HG02759 (cell line): Measurements from ENCODE around the gene IFT88.

Experiments used
- ATAC-seq: cut with Tn5 transposase; IDR thresholded peaks from one replicate; pipeline ENCODE4 v1.9.1; 2021; ENCODE audit warnings: mild to moderate bottlenecking, moderate library complexity; ENCODE audit not compliant: unreplicated experiment

Gene IFT88, protein sequence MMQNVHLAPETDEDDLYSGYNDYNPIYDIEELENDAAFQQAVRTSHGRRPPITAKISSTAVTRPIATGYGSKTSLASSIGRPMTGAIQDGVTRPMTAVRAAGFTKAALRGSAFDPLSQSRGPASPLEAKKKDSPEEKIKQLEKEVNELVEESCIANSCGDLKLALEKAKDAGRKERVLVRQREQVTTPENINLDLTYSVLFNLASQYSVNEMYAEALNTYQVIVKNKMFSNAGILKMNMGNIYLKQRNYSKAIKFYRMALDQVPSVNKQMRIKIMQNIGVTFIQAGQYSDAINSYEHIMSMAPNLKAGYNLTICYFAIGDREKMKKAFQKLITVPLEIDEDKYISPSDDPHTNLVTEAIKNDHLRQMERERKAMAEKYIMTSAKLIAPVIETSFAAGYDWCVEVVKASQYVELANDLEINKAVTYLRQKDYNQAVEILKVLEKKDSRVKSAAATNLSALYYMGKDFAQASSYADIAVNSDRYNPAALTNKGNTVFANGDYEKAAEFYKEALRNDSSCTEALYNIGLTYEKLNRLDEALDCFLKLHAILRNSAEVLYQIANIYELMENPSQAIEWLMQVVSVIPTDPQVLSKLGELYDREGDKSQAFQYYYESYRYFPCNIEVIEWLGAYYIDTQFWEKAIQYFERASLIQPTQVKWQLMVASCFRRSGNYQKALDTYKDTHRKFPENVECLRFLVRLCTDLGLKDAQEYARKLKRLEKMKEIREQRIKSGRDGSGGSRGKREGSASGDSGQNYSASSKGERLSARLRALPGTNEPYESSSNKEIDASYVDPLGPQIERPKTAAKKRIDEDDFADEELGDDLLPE

DNA sequence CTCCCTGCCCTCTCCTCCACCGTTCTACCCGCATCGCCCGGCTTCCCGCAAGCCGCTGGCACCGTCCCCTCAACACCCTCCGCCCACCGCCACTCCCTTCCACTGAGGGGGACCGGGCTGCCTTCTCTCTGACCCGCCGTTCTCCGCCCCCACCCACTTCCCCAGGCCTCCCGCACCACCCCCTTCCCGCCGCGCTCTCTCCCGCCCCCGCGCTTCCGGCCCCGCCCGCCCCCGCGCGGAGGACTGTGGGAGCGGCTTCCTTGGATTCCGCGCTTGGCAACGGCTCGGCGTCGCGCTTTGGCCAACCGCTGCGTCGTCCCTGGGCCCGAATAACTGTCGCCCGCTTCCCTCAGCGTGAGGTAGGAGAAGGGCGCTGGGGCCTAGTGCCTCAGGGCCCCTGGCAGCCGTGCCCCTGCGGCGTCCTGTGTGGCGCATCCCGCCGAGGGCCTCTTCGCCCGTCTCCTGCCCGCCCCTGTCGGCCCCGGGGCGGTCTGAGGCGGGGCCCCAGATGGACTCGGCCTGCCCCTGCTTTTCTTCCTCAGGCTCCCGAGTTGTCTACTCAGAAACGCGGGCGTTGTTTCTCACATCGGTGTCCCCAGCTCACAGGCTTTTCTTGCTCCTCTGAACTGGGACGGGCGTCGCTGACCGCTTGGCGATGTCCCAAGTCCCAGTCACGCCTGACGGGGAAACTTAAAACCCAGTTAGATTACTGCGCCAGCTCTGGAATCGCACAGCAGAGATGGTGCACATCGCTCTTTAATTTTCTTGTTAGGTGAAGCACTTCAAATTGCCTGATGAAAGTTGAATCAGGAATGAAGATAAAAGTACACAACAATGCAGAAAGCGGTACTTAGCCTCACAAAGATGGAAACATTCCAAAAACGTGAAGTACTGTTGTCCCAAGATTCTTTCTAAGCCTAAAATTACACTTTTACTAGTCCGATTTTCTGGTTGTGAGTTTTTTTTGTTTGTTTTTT is at the start of gene IFT88:
Gene IFT88, plus strand, starts transcription at position 260 of the 977 bp plus-strand sequence. CDS start 7,229 bp downstream, outside the sequence.
- ATAC-seq: peak; percentile 90

DNA sequence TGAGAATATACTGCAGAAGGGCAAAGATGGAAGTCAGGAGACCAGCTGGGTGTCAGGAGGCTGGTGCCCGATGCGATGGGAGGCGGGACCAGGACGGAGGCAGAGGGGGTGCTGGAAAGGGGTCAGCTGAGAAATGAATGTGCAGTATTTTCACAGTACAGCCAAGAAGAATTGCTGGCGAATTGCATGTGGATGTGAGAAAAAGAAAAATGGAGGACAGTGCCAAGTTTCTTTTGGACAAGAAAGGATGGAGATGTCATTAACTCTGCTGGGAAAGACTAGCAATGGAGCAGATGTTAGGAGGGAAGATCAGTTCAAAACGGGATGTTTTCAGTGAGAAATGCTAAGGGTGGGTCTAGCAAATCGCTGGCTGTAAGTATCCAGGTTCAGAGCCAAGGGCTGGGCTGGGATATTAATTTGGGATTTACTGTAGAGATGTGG is 48.3 kb upstream of the IFT88 start:
- ATAC-seq: no peak

DNA sequence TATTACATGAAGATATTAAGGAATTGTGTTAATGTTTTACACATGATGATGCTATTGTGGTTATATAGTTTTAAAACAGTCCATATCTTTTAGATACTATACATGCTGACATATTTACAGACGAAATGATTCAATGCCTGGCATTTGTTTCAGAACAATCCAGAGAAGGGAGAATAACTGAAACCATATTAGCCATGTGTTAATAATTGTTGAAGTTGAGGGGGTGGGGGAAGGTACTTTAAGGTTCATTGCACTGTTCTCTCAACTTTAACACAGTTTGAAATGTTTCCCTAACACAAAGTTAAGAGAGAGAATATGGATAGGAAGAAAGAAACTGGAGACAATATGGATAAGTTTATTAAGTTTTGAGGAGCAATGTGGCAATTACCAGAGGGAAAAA is 47.1 kb upstream of the IFT88 start:
- no peak for ATAC-seq

DNA sequence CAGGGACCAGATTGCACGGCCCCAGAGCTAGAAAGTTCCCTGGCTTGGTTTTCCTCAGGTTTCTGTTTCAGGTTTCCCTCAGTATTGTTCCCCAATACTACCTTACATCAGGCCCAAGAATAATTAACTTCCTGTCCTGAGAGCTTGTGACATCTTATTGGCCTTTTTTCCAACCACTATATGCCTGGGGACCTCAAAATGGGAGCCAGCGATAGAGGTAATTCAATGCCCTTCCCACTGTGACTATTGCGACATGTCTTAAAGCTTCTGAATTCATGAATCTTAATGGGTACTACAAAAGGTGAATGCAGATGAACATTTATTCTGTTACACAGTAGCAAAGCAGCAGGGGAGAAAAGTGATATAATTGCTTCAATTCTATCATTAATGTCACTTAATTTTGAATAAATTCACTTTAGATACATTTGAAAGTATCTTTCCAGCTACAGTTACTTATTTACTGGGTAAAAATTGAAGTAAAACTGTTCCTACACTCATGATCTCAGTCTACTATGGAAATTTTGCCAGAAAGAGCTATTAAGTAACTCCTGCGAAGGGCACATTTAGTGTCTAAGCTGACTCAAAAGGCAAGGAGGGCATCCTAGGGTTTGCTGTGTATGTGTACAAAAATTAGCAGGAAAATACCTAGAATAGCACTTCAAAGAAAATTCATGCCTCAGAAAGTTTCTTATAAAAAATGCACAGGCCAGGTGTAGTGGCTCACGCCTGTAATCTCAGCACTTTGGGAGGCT is 45.4 kb upstream of the IFT88 start:
- ATAC-seq: no peak

DNA sequence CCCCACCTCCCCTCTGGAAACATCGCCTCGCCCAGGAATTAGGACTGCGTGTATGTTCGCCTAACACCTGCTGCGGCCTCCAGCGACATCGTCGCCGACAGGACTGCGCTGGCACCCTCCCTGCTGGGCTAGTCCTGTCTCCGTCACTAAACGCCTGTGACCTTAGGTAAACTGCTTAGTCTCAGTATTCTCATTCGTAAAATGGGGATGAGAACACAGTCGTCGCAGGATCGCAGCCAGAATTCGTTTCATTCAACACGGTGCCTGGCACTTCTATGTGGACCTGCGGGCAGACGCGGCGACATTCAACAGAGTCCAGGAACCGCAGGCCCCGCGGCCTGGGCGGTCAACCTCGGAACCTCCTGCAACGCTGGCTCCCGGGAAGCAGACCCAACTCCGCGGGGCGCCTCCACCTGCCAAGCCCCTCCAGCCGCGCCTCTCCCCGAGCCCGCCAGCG is 41.8 kb upstream of the IFT88 start:
- peak; percentile 18 for ATAC-seq

DNA sequence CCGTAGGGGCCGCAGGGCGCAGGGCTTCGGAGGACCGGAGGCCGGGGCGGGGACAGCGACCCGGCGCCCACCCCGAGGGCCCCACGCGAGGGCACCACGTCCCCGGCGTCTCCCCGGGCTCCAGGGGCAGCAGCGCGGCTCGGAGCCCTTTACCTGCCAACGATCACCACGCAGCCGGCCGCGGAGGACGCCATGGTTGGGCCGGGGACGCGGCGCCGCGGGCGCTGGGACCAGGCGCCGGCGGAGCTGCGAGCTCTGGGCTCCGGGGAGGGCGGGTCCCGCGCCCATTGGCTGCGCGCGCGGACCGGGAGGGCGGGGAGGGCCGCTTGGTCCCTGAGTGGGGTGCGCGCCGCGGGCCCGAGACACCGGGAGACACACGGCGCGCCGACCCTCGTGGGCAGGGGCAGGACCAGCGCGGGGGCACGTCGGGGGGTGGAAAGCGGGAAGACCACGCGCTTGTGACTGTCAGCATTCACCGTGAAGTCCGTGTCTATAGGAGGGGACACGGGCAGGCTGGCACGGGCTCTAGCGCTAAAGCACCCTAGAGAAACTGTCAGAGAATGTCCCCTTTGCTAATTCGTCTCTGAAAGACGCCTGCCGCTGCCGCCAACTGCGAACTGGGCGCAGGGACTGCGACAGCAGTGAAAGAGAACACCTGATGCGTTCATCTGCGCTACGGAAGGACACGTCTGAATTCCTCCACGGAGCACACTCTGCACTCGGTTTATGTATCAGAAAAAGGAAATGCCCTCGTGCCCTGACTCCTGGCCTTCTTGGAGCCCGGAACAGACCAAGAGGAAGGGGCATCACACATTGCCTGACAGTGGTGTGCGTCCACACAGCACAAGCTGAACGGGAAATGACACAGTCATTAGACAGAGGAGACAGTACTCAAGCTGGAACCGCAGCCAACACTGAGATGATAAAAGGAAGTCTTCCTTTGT is 41.1 kb upstream of the IFT88 start, which contains the start of gene CRYL1:
Gene CRYL1, minus strand, starts transcription at position 257 of the 944 bp plus-strand sequence. Its CDS starts 63 bp downstream, at position 194.
- ATAC-seq: peak; percentile 86

DNA sequence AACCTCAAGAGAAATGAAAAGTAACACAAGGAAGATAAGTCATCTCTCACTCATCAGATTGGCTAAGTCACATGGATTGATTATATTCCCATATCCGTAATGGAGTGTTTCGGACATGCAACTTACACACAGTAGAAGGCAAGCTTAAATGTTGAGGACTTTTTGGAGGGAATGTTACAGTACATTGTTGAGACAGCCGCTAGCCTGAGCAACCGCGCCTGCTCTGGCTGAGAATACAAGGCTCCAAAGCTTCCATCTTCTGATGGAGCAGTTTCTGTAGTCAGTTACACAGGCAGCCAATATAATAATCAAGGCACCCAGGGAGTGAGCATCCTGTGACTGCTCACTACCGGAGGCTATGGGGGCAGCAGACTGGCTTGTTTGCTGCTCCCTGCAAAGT is 40.3 kb upstream of the IFT88 start:
- no peak for ATAC-seq

DNA sequence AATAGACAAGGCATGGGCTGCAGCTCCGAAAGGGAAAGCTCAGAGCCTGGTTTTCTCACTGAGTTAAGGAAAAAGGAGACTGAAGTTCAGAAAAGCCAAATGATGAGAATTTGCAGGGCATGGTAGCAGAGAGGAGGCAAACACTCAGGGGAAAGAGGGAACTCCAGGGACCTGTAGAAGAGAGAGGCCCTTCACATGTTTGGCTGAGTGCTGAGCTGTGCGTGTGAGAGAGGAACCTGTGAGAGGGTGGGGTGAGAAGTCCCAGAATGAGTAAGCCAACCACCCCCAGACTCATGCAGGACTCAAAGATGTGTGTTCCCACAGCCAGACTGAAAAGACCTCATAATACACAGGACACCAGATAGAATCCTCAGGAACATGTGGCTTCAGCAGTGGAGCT is 38.5 kb upstream of the IFT88 start:
- ATAC-seq: peak; percentile 38

DNA sequence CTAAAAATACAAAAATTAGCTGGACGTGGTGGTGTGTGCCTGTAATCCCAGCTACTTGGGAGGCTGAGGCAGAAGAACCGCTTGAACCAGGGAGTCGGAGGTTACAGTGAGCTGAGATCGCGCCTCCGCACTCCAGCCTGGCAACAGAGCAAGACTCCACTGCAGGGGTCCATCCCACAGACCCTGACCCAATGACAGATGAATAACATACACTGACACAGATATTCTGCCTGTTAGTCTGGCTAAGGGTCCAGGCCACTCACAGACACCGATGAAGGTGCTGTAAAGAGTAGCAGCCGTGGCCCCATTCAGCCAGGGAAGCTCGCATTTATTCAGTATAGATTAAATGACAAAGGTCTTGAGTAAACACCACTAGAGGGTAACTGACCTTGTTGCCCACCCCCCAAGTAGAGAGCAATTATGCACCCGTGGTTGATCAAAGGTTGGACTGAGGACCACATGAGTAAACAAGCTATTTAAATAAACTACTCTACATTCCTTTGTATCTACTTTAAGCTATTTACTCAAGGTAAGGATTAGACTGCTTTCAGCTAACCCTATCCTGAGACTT is 32.8 kb upstream of the IFT88 start:
- no peak for ATAC-seq

DNA sequence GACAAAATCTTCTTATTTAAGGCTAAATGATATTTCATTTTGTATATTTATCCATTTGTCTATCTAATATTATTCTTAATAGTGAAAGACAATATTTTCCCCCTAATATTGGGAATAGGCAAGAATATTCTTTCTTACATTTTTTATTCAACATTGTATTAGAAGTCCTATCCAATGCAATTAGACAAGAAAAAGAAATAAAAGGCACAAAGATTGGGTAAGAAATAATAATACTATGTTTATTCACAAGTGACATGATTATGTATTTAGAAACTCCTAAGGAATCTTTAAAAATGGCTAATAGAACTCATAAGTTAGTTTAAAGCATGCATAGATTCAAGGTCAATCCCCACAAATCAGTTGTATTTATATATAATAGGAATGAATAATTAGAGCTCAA is 30.0 kb upstream of the IFT88 start:
- no peak for ATAC-seq

DNA sequence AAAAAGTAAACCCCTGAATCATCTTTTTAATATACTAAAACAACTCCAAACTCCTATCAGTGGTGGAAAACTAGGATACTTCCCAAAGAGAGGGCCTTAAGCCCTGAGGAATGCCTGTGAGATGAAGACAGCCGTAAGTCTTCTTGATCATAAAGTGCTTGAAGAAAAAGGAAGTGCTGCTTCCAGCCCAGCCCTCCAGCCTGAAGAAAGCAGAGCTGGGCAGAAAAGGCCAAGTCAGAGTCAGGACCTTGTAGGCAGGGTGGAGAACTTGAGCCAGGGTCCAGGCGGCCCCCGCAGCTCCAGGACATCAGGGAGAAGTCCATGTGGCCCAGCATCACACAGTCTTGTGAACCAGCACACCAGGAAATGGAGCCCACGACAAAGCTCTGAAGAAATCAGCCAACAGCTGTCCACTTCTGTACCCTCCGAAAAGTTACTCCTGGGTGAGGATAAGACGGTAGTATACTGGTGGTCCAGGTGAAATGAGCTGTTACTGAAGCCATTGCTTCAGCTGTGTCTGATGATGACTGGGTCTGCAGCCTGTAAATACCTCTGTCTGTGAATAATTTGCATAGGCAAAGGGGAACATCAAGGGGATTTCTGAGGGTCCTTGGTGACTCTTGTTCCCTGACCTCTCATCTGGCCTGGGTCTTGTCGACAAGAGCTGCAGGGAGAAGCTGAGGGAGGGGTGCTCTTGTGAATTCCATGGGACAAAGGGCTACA is 22.6 kb upstream of the IFT88 start:
- ATAC-seq: peak; percentile 50

DNA sequence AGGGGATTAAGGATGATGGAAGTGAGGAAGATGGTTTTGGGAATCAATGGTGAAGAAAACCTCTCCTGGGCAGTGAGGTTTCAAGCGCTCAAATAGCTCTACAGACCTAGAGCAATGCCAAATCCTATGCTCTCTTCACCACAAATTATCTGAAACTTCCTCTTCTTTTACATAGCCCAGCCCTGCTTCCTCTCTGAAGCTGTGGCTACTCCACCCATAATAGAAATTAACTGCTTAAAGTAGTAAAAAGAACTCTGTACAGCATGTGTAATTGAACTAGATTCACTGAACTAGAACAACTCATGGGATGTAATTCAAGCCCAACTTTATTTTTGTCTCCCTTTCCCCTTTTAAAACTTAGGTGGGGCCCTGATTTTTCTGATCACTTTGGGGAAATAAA is 20.4 kb upstream of the IFT88 start:
- peak; percentile 38 for ATAC-seq

DNA sequence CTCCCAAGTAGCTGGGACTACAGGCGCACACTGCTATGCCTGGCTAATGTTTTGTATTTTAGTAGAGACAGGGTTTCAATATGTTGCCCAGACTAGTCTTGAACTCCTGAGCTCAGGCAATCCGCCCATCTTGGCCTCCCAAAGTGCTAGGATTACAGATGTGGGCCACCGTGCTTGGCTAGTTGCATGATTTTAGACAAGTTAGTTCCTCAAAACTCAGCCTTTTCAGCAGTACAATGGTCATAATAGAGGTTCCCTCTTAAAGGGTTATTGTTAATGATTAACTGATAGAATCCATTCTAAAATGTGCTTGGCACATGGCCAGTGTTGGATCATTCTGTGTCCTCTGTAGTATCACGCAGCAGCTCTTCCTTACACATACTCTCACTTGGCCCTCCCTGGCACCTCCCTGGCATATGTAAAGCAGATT is 19.5 kb upstream of the IFT88 start:
- ATAC-seq: no peak

DNA sequence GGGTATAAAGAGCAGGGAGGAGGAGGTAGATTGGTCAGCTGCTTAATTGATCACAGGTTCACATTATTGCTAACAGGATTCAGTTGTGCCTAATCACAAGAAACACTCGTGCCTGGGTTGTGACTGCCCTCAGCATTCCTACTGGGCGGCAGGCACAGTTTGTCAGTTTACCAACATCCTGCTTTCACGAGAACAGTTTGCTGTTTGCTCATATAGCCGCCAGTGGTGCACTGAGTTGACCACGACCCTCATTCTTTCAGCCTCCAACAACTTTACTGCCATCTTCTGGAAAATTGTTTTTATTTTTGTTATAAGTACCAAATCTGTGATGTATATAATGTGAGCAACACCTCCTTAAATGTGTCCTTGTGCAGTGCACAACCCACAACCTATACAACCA is 16.2 kb upstream of the IFT88 start:
- ATAC-seq: no peak

DNA sequence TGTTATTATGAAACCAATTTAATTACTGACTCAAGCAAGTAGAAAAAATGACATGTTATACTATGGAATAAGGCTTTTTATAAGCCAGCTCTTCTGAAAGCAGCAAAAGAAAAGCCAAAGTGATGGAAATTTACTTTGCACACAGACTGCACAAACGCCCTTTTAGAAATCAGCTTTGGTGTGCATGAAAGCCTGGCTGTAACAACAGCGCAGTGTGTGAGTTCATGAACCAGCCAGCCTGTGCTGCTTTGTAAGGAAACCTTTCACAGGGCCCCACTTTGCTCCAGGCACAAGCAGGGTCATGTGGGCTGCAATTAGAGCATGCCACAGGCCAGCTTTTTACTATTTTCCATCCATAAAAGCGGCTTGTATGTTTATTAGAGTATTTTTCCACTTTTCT is 13.6 kb upstream of the IFT88 start:
- ATAC-seq: no peak

DNA sequence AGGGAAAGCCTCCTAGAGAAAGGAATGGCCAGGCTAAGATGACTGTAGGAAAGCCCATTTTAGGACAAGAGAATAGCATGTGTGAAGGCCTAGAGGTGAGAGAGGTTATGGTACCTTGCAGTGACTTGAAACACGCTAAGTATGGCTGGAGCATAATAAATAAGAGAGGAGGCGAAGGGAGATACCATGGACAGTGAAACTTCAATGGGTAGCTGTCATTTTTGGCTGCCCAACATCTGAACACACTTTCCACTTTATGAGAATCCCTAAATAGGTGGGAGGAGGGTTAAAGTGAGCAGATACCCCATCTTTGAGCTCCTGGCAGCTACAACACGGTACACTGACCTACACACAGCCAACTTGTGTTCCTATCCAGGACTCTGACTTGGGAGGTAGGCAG is 8.0 kb upstream of the IFT88 start:
- no peak for ATAC-seq

DNA sequence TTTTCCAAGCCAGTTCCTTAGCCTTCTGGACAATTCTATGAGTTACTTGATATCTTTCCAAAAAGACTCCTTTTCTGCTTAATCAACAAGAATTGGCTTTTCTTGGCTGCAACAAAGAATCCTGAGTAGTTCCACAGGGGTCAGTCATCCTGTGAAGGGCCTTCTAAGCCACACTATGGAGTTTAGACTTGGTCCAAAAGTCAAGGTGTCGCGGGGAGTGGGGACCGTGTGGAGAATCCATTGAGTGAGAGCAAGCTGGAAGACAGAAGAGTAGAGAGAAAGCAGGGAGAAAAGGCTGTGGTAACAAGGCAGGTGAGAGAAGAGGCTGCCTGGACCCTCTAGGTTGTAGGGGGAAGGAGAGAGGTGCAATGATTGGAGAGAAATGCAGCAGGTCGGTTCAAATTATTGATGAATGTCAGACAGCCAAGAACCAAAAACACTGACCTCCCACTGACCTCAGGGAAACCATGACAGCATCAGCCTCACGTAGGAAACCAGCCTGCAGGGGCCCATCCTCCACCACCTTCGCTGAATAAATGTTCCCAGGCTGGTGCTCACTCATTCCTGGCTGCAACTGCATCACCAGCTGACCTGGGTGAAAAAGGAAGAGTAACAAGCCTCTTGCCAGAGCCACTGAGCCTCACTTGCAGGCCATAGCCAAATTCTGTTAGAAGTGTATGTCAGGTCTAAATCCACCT is 7.1 kb upstream of the IFT88 start:
- no peak for ATAC-seq
